Stomach (tissue), 9 donors: ENCODE results near the gene SPACA7. TPM values are rescaled to one million over a fixed set of nuclear protein-coding genes. Genes with fewer than 3 reads are reported as not detected.

Source experiments
- DNase-seq, 2 donors: peaks; one replicate each; pipeline versions ENCODE4 v3.0.0 to v3.0.0-alpha.2; 2013 to 2019
- H3K27ac ChIP-seq, 5 donors: fragments of 200-600 bp in 4 of 5; sonication (generic) in 4 of 5; one replicate each; pipeline ENCODE4 v1.5.1; 2013 to 2019; ENCODE audit warnings: mild to moderate bottlenecking in 1 of 5, moderate library complexity in 1 of 5
- H3K27me3 ChIP-seq, 3 donors: fragments of 200-600 bp; sonication (generic); one replicate each; pipeline ENCODE4 v1.5.1; 2017 to 2019; ENCODE audit warnings: mixed run types in 1 of 3
- H3K36me3 ChIP-seq, 4 donors: fragments of 200-600 bp; sonication (generic); 1 replicate in 3 of 4; 2 replicates in 1 of 4; pipeline ENCODE4 v1.5.1; 2016 to 2019
- H3K4me1 ChIP-seq, 4 donors: fragments of 200-600 bp; sonication (generic); one replicate each; pipeline ENCODE4 v1.5.1; 2016 to 2019
- H3K4me3 ChIP-seq, 4 donors: fragments of 200-600 bp; sonication (generic) in 3 of 4; one replicate each; pipeline ENCODE4 v1.5.1; 2016 to 2019; ENCODE audit warnings: mild to moderate bottlenecking in 1 of 4
- H3K9me3 ChIP-seq, 4 donors: fragments of 200-600 bp; sonication (generic); one replicate each; pipeline ENCODE4 v1.5.1; 2016 to 2019
- EP300 ChIP-seq: sonication (generic); formaldehyde crosslinking; IDR thresholded peaks from one replicate; pipeline ENCODE4 v1.6.1; 2017; ENCODE audit warnings: antibody characterized with exemption
- POLR2A ChIP-seq, 4 donors: fragments of 450-650 bp; IDR thresholded peaks; one replicate each; pipeline ENCODE4 v1.6.1; 2016; ENCODE audit warnings: antibody characterized with exemption in 4 of 4, control low read depth in 2 of 4, mild to moderate bottlenecking in 1 of 4, moderate library complexity in 1 of 4
- POLR2AphosphoS5 ChIP-seq, 3 donors: sonication (generic); formaldehyde crosslinking; IDR thresholded peaks; one replicate each; pipeline ENCODE4 v1.6.1; 2016; ENCODE audit warnings: antibody characterized with exemption in 3 of 3
- WGBS, 5 donors: extraction: QIAGEN DNeasy Blood & Tissue Kit in 3 of 5; methylation state at CpG; one replicate each; pipeline versions ENCODE4 v1.1.5 to v1.1.7; 2013 to 2018; 5-methylcytosine and 5-hydroxymethylcytosine counted together
- intact Hi-C: fragments of 100-400 bp; cut with DNase I; formaldehyde crosslinking; loops from one replicate; pipeline ENCODE4 v1.15.1; 2023; ENCODE audit warnings: low total_unique reads
- polyA plus RNA-seq, 3 donors: library from polyadenylated mRNA; stranded (reverse); fragments of 200-250 nt; gene quantifications; one replicate each; pipeline ENCODE4 v1.2.3, GENCODE V29; 2013
- total RNA-seq, 5 donors: library from RNA; depleted of rRNA; stranded (reverse); fragments of >200 nt; gene quantifications; one replicate each; pipeline versions ENCODE4 v1.1.0 to v1.2.3, GENCODE V29; 2014 to 2016
- TF ChIP-seq, protein P1 (sequence below), 7 experiments: fragments of 450-650 bp in 4 of 7; fragments of 200-600 bp in 3 of 7; sonication (generic) in 3 of 7; IDR thresholded peaks; one replicate each; pipeline ENCODE4 v1.5.1; 2016 to 2019; ENCODE audit warnings: antibody characterized with exemption in 7 of 7, control low read depth in 2 of 7, mild to moderate bottlenecking in 1 of 7
- donor health status: healthy with polysubstance abuse.
- donor health status: Bipolar disorder and iron deficiency.
- donor health status: healthy.

SPACA7 gene
- total and polyA plus RNA-seq, 8 donors: not detected

DNA sequence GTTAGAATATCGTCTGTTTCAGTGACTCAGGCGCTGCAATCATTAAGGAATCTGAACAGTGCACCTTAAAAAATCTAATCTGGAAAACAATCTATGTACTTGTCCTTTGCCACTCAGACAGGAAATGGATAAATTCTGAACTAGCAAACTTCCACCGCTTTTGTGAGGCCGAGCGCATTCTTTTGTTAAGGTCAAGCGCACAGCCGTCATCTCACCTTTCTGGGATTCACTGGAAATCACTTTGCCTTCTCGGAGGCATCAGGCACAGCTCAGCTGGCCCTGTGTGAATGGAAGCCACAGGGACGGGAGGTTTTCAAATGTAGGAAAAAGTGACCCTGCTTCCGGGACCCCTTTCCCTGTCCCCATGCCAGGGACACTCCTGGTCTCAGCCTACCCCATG lies 28.2 kb upstream of the SPACA7 start:
- WGBS, 5 donors: 55 to 64% (median 58%) methylated on average over 10 of the region's 10 CpGs
- Histone ChIP-seq H3K27me3 (peaks cover 0 to 82% (median 30%) of the 10 kb centered on the region in 3 donors), H3K9me3 (no peaks in the 10 kb centered on the region), H3K36me3 (no peaks in the 10 kb centered on the region), H3K4me3 (no peak overlapping the region), H3K27ac (no peak overlapping the region), H3K4me1 (no peaks in the 10 kb centered on the region)
- intact Hi-C loops: no loop called here
- TF ChIP-seq, protein P1, sequence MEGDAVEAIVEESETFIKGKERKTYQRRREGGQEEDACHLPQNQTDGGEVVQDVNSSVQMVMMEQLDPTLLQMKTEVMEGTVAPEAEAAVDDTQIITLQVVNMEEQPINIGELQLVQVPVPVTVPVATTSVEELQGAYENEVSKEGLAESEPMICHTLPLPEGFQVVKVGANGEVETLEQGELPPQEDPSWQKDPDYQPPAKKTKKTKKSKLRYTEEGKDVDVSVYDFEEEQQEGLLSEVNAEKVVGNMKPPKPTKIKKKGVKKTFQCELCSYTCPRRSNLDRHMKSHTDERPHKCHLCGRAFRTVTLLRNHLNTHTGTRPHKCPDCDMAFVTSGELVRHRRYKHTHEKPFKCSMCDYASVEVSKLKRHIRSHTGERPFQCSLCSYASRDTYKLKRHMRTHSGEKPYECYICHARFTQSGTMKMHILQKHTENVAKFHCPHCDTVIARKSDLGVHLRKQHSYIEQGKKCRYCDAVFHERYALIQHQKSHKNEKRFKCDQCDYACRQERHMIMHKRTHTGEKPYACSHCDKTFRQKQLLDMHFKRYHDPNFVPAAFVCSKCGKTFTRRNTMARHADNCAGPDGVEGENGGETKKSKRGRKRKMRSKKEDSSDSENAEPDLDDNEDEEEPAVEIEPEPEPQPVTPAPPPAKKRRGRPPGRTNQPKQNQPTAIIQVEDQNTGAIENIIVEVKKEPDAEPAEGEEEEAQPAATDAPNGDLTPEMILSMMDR (IDR thresholded peaks at IDR 0.05): no peak
- TF ChIP-seq POLR2AphosphoS5 (IDR thresholded peaks at IDR 0.05) (no peak), POLR2A (IDR thresholded peaks at IDR 0.05) (no peak), EP300 (no peak)
- no peak for DNase-seq

DNA sequence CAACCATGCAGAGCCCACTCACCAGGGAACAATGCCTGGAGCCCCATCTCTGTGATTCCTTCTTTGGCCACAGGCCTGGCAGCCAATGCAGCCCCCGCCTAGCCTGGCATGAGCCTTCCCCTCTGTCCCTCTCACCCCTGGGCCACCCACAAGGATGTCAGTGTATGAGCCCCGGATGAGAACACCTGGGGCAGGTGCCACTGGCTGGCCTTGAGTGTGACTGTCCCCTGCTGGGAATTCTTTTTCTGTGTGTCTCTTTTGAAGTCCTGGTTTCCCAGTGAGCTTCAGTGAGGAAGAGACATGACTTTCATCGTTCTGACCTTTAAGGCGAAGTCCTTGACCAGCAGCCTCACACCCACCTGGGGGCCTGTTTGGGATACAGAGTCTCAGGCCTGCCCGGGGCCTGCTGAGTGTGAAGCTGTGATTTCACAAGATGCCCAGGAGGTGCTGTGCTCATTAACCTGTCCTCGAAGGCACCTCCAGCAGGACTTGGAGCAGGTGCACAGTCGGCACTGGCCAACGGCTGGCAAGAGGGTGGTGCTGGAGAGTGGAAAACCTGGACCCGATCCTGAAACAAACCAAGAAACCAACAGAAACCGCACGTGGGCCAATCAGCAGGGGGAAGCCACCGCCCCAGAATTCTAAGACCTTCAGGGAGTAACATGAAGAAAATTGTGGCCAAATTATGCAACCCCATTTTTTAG lies 27.4 kb upstream of the SPACA7 start:
- no peaks in the 10 kb centered on the region for H3K9me3 ChIP-seq
- TF ChIP-seq POLR2A (IDR thresholded peaks at IDR 0.05) (no peak), EP300 (no peak), POLR2AphosphoS5 (IDR thresholded peaks at IDR 0.05) (no peak)
- TF ChIP-seq, protein P1 (IDR thresholded peaks at IDR 0.05): no peak
- no peak for DNase-seq
- whole genome bisulfite sequencing, 5 donors: 69 to 76% (median 74%) methylated on average over 11 to 12 of the region's 12 CpGs
- no peak overlapping the region for H3K27ac ChIP-seq
- H3K36me3 ChIP-seq: no peaks in the 10 kb centered on the region
- H3K27me3 ChIP-seq: peaks cover 0 to 82% (median 26%) of the 10 kb centered on the region in 3 donors
- H3K4me3 ChIP-seq: no peak overlapping the region
- intact Hi-C loops: no loop called here
- H3K4me1 ChIP-seq: no peaks in the 10 kb centered on the region

DNA sequence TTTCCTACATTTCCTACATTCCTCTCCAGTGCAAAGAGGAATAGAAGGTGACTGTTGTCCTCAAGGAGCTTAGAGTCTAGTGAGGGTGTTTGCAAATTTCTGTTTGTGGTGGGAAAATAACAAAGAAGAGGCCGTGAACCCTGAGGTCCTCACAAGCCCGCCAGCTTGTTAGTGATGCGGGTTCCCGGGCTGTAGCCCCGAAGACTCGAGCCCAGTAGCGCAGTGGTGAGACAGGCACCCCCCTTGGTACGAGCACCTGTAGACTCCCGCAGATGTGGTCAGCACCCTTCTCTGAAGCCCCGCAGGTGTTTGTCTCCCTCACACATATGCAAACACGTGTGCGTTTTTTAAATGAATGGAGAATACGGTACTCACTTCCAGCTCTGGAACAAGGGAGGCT lies 26.5 kb upstream of the SPACA7 start:
- WGBS, 5 donors: 65 to 78% (median 75%) methylated on average over 13 of the region's 13 CpGs
- Histone ChIP-seq H3K9me3 (no peaks in the 10 kb centered on the region), H3K4me1 (no peaks in the 10 kb centered on the region), H3K27ac (no peak overlapping the region), H3K4me3 (no peak overlapping the region), H3K27me3 (peaks cover 0 to 82% (median 21%) of the 10 kb centered on the region in 3 donors), H3K36me3 (no peaks in the 10 kb centered on the region)
- TF ChIP-seq, protein P1 (IDR thresholded peaks at IDR 0.05): no peak
- TF ChIP-seq EP300: no peak
- TF ChIP-seq POLR2AphosphoS5 (IDR thresholded peaks at IDR 0.05): no peak
- intact Hi-C loops: no loop called here
- no peak for DNase-seq

DNA sequence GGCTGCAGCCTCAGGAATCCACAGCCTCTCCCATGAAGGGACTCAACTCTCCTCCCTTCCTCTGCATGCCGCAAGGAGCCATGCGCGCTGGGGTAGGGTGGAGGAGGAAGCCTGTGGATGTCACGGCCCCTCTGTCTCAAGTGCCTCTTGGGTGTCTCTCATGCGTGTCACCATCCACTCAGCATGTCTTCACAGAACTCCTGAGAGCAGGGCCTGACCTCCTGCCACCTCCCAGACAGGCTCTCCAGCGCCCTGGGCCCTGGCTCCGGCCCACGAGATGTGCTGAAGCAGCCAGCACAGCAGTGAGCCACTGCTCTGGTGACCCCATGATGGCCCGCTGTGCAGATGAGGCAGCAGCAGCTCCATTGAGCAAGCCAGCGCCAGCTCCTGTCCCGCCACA lies 25.9 kb upstream of the SPACA7 start:
- H3K4me1 ChIP-seq: no peaks in the 10 kb centered on the region
- no peak overlapping the region for H3K4me3 ChIP-seq
- intact Hi-C loops: no loop called here
- TF ChIP-seq POLR2AphosphoS5 (IDR thresholded peaks at IDR 0.05) (no peak), POLR2A (IDR thresholded peaks at IDR 0.05) (no peak), EP300 (no peak)
- TF ChIP-seq, protein P1 (IDR thresholded peaks at IDR 0.05): no peak
- no peaks in the 10 kb centered on the region for H3K36me3 ChIP-seq
- no peaks in the 10 kb centered on the region for H3K9me3 ChIP-seq
- peaks cover 0 to 82% (median 21%) of the 10 kb centered on the region in 3 donors for H3K27me3 ChIP-seq
- no peak for DNase-seq
- 71 to 92% (median 85%) methylated on average over 7 to 11 of the region's 11 CpGs for WGBS, 5 donors
- no peak overlapping the region for H3K27ac ChIP-seq
